ENCODE results near the gene RAB7A. TPM values are rescaled to one million over a fixed set of nuclear protein-coding genes. Genes with fewer than 3 reads are reported as not detected.
"Not testable (repeated sequence)": the region's sequence is repeated elsewhere in the genome, so short reads cannot be mapped to it uniquely, and the experiment has no call there.

RAB7A gene
- total and polyA plus RNA-seq, 2 donors (not counting 1 experiment from before 2014, with no cell fraction given): 54.2 to 415 TPM

DNA sequence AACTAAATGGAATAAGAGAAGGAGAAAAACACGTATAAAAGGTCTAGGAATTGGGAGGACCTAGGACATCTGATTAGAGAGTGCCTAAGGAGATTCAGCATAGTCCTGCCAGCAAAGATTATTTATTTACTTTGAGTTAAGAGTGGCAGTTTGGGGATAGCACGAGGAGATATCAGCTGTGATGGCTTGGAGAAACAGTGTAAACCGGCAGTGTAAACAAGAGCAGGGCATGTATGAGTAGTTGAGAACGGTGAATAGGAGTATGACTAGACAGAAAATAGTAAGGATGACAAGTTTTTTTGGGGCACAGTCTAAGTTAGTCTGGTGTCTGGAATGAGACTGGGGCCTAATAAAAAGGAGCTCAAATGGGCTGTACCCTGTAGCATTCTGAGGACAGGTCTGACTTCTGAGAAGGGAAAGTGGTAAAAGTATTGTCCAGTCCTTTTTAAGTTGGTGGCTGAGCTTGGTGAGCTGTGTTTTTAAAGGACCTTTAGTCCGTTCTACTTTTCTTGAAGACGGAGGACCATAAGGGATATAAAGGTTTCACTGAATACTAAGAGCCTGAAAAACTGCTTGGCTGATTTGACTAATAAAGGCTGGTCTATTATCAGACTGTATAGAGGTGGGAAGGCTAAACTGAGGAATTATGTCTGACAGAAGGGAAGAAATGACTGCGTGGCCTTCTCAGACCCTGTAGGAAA lies 104.1 kb downstream of the RAB7A start:
- DNase-seq (ENCODE audit: low read depth in 2 of 2); H4K20me1 ChIP-seq (ENCODE audit: control insufficient read depth, extremely low read depth, insufficient read depth, low read length): not testable (repeated sequence)

DNA sequence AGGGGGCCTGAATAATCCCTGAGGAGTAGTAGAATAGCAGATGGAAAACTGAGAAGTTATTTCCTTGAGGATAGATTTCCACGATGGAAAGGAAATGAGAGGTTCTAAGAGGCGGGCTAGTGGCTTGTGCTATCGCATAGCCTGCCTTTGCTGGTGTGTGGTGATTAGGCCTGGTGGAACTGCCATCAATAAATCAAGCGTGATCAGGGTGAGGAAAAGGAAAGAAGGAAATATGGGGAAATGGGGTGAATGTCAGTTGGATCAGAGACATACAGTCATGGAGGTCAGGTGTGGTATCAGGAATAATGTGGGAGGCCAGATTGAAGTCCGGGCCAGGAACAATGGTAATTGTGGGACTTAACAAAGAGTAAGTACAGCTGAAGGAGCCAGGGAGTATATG lies 104.8 kb downstream of the RAB7A start:
- H3K4me1 ChIP-seq (ENCODE audit: control insufficient read depth, extremely low read depth, insufficient read depth, low read length); H3K79me2 ChIP-seq (ENCODE audit: control insufficient read depth, insufficient read depth, low read length); H3K27ac ChIP-seq (ENCODE audit: insufficient read depth, low read length); H3K4me3 ChIP-seq (replicated peaks in 1 of 4; ENCODE audit: control extremely low read depth in 1 of 4, insufficient read depth in 1 of 4, low read depth in 3 of 4, low read length in 4 of 4); H3K9ac ChIP-seq (ENCODE audit: insufficient read depth, low read length); DNase-seq (ENCODE audit: low read depth in 2 of 2); H3K9me3 ChIP-seq (ENCODE audit: control insufficient read depth, insufficient read depth, low read depth, low read length); H2AFZ ChIP-seq (ENCODE audit: low read length); H3K27me3 ChIP-seq (ENCODE audit: control insufficient read depth, insufficient read depth, low read length); H3K4me2 ChIP-seq (ENCODE audit: extremely low read depth, insufficient read depth, low read length); H3K36me3 ChIP-seq (ENCODE audit: control insufficient read depth, insufficient read depth, low read length); H4K20me1 ChIP-seq (ENCODE audit: control insufficient read depth, extremely low read depth, insufficient read depth, low read length): not testable (repeated sequence)

More for the DNA sequence above, 104.1 kb downstream of the RAB7A start:
- not testable (repeated sequence) for H3K27me3 ChIP-seq (ENCODE audit: control insufficient read depth, insufficient read depth, low read length); H3K27ac ChIP-seq (ENCODE audit: insufficient read depth, low read length); H3K79me2 ChIP-seq (ENCODE audit: control insufficient read depth, insufficient read depth, low read length); H2AFZ ChIP-seq (ENCODE audit: low read length); H3K4me1 ChIP-seq (ENCODE audit: control insufficient read depth, extremely low read depth, insufficient read depth, low read length); H3K36me3 ChIP-seq (ENCODE audit: control insufficient read depth, insufficient read depth, low read length); H3K4me3 ChIP-seq (replicated peaks in 1 of 4; ENCODE audit: control extremely low read depth in 1 of 4, insufficient read depth in 1 of 4, low read depth in 3 of 4, low read length in 4 of 4); H3K9ac ChIP-seq (ENCODE audit: insufficient read depth, low read length); H3K4me2 ChIP-seq (ENCODE audit: extremely low read depth, insufficient read depth, low read length); H3K9me3 ChIP-seq (ENCODE audit: control insufficient read depth, insufficient read depth, low read depth, low read length)

DNA sequence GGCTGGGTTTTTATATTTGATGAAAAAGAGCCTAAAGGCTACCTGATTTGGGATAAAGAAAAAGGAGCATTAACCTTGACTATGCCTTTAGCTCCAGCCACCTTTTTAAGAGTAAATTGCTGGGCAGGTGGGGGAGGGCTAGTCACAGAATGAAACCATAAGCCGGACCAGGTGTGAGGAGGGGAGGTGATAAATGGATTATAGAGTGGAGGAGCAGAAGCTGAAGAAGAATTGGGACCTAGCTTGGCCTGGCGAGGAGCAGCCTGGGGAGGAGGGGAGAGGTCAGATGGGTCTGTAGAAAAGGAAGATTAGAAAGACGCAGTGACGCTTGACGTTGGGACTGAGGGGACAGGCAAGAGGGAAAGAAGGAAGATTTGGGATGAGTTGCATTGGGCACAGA lies 107.0 kb downstream of the RAB7A start:
- not testable (repeated sequence) for H3K36me3 ChIP-seq (ENCODE audit: control insufficient read depth, insufficient read depth, low read length); H2AFZ ChIP-seq (ENCODE audit: low read length); H3K4me2 ChIP-seq (ENCODE audit: extremely low read depth, insufficient read depth, low read length); DNase-seq (ENCODE audit: low read depth in 2 of 2); H3K79me2 ChIP-seq (ENCODE audit: control insufficient read depth, insufficient read depth, low read length); H3K27me3 ChIP-seq (ENCODE audit: control insufficient read depth, insufficient read depth, low read length); H3K27ac ChIP-seq (ENCODE audit: insufficient read depth, low read length); H3K4me1 ChIP-seq (ENCODE audit: control insufficient read depth, extremely low read depth, insufficient read depth, low read length); H3K4me3 ChIP-seq (replicated peaks in 1 of 4; ENCODE audit: control extremely low read depth in 1 of 4, insufficient read depth in 1 of 4, low read depth in 3 of 4, low read length in 4 of 4); H4K20me1 ChIP-seq (ENCODE audit: control insufficient read depth, extremely low read depth, insufficient read depth, low read length); H3K9me3 ChIP-seq (ENCODE audit: control insufficient read depth, insufficient read depth, low read depth, low read length); H3K9ac ChIP-seq (ENCODE audit: insufficient read depth, low read length)

DNA sequence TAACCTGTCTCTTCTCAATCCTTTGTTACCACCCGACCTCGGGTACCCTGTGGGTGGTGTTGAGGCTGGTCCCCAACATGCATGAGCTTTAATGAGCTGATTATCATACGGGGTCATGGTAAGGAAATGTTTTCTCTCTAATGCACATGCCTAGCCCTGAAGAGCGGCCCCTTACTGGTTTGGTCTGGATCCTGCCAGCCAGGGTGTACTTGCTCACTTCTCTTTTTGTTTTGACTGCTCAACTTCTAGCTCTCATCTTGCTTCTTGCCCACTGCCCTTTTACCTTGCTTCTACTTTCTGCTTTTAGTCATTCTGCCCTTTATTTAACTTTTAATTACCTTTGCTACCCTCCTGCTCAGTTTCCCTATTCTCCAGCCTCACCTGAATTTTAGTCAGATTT lies 109.1 kb downstream of the RAB7A start:
- H3K9me3 ChIP-seq (ENCODE audit: control insufficient read depth, insufficient read depth, low read depth, low read length): no peaks in the 10 kb centered on the region
- no peak overlapping the region for H2AFZ ChIP-seq (ENCODE audit: low read length)
- H3K4me3 ChIP-seq (replicated peaks in 1 of 4; ENCODE audit: control extremely low read depth in 1 of 4, insufficient read depth in 1 of 4, low read depth in 3 of 4, low read length in 4 of 4): no peak overlapping the region
- H3K36me3 ChIP-seq (ENCODE audit: control insufficient read depth, insufficient read depth, low read length): no peaks in the 10 kb centered on the region
- H3K27ac ChIP-seq (ENCODE audit: insufficient read depth, low read length): no peak overlapping the region
- DNase-seq (ENCODE audit: low read depth in 2 of 2): no peak
- H3K27me3 ChIP-seq (ENCODE audit: control insufficient read depth, insufficient read depth, low read length): no peaks in the 10 kb centered on the region
- H4K20me1 ChIP-seq (ENCODE audit: control insufficient read depth, extremely low read depth, insufficient read depth, low read length): no peaks in the 10 kb centered on the region
- H3K4me1 ChIP-seq (ENCODE audit: control insufficient read depth, extremely low read depth, insufficient read depth, low read length): no peaks in the 10 kb centered on the region
- no peak overlapping the region for H3K4me2 ChIP-seq (ENCODE audit: extremely low read depth, insufficient read depth, low read length)
- H3K79me2 ChIP-seq (ENCODE audit: control insufficient read depth, insufficient read depth, low read length): no peaks in the 10 kb centered on the region
- TF ChIP-seq EZH2 (IDR thresholded peaks at IDR 0.05; ENCODE audit: low read length, missing control alignments): no peak
- TF ChIP-seq, protein P1, sequence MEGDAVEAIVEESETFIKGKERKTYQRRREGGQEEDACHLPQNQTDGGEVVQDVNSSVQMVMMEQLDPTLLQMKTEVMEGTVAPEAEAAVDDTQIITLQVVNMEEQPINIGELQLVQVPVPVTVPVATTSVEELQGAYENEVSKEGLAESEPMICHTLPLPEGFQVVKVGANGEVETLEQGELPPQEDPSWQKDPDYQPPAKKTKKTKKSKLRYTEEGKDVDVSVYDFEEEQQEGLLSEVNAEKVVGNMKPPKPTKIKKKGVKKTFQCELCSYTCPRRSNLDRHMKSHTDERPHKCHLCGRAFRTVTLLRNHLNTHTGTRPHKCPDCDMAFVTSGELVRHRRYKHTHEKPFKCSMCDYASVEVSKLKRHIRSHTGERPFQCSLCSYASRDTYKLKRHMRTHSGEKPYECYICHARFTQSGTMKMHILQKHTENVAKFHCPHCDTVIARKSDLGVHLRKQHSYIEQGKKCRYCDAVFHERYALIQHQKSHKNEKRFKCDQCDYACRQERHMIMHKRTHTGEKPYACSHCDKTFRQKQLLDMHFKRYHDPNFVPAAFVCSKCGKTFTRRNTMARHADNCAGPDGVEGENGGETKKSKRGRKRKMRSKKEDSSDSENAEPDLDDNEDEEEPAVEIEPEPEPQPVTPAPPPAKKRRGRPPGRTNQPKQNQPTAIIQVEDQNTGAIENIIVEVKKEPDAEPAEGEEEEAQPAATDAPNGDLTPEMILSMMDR (conservative IDR thresholded peaks at IDR 0.05 in 1 of 2, IDR thresholded peaks at IDR 0.05 in 1 of 2; ENCODE audit: low read depth in 1 of 2, low read length in 2 of 2): no peak
- H3K9ac ChIP-seq (ENCODE audit: insufficient read depth, low read length): no peak overlapping the region

Data from fibroblast of lung (primary cell).